HepG2 (cell line): Measurements from ENCODE around the gene TCF7L2.

Source experiments
- ARID2 ChIP-seq: sonication (generic); formaldehyde crosslinking; IDR thresholded peaks from 2 replicates; pipeline ENCODE4 v1.8.1; 2022; ENCODE audit warnings: mild to moderate bottlenecking, missing genetic modification reagents, borderline replicate concordance
- CHD2 ChIP-seq: IDR thresholded peaks from 2 replicates; pipeline ENCODE4 v1.6.1; 2011; ENCODE audit warnings: low read depth, low read length, improper control_type of control experiment
- EP300 ChIP-seq, 3 experiments: sonication (generic) in 1 of 3; formaldehyde crosslinking in 1 of 3; IDR thresholded peaks; 2 replicates each; pipeline versions ENCODE4 v1.5.1 to v1.6.1; 2011 to 2020; ENCODE audit warnings: low read depth in 2 of 3, low read length in 2 of 3, borderline replicate concordance in 1 of 3, improper control_type of control experiment in 1 of 3, mild to moderate bottlenecking in 1 of 3, missing genetic modification reagents in 1 of 3, moderate library complexity in 1 of 3
- NFE2L1 ChIP-seq: sonication (generic); formaldehyde crosslinking; IDR thresholded peaks from 2 replicates; pipeline ENCODE4 v1.4.0; 2020; ENCODE audit warnings: missing genetic modification reagents, mild to moderate bottlenecking, borderline replicate concordance
- RBFOX2 ChIP-seq: fragments of 200-400 bp; formaldehyde crosslinking; IDR thresholded peaks from 2 replicates; pipeline ENCODE4 v1.6.1; 2017; ENCODE audit warnings: low read depth, mild to moderate bottlenecking, low read length

GRCh38 chr10:112917681-112918080 is 32.4 kb upstream of the TCF7L2 start:
- TF ChIP-seq NFE2L1 (CRISPR knock-in tag), result no peak
- TF ChIP-seq CHD2, result no peak
- no peak for TF ChIP-seq ARID2 (CRISPR knock-in tag)
- TF ChIP-seq RBFOX2, result no peak
- TF ChIP-seq EP300 (IDR thresholded peaks at IDR 0.05; ENCODE audit: low read depth in 2 of 2, low read length in 2 of 2), result no peak
- TF ChIP-seq EP300 (CRISPR knock-in tag; IDR thresholded peaks at IDR 0.05; ENCODE audit: borderline replicate concordance), result no peak
